ENCODE data around the gene PDZD2.

The PDZD2 gene

DNA sequence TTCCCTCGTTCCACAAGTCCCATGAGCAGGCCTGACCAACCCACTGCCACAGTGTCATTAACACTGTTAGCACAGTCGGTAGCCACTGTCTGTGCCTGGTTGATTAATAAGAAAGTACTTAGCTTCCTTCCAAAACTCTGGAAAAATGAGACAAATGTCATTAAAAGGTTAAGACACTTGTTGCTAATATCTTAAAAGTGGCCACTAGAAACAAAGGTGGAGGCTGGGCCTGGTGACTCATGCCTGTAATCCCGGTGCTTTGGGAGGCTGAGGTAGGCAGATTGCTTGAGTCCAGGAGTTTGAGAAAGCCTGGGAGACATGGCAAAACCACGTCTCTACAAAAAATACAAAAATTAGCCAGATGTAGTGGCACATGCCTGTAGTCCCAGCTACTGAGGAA lies 194.0 kb downstream of the PDZD2 start:
- DNase-seq: no peak

DNA sequence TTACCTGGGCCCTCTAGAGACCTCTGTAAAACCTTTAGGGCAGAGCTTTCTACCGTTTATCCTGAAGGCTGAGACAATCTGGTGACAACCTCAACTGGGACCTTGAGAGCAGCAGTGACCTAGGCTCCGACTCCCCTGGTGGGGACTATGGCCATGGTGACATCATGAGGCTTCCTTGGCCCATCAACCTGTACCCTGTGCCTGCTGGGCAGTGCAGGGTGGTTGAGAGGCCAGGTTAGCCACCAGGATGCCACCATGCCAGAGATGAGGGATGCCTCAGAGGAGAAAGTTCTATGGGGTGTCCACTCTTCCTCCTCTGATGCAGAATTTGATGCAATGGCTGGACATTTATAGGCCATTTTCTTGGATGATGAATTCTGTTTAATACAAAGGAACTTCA lies 194.8 kb downstream of the PDZD2 start:
- no peak for DNase-seq

DNA sequence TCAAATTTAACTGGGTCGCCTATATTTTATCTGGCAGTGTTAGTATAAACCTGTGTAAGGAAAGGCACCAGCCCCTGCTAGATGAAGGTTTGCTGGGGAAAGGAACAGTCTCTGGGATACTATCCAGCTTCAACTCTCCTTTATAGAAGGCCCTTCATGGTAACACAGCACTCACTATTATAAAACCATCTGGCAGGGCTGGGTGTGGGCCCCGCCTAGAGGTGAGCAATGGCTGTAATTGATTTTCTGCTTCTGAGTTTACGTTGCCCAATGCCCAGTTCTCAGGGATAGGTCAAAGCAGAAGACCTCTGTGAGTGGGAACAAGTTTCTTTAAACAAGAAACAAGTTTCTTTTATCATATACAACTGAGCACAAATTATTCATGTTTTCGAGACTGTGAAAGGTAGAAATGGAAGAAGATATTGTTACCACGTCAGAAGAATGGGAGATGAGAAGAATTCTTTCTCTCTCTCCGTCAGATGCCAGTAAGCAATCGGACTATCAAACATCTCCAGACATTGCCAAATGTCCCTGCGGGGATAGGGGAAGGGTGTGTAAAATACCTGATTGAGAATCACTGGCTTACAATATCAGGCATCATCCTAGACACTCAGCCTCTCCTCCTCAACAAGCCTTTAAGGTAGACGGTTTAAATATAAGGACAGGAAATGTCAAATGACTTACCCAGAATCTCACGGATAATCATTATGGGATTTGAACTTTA lies 205.9 kb downstream of the PDZD2 start:
- DNase-seq: no peak

DNA sequence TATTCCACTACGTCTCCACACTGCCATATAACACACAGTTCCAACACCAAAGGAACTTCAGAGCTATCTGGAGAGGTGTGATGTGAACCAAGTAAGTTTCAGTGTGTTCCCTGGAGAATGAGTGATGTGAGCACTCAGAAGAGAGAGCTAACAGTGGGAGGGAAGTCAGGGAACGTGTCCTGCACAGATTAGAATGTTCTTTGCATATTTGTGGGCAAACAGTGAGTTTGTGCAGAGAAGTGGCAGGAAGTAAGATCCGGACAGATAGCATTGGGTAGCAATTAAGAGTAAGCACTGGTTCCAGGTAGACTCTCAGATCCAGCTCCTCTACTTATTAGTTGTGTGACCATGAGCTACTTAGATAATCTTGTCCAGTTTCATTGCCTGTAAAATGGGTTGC lies 206.4 kb downstream of the PDZD2 start:
- DNase-seq: no peak

DNA sequence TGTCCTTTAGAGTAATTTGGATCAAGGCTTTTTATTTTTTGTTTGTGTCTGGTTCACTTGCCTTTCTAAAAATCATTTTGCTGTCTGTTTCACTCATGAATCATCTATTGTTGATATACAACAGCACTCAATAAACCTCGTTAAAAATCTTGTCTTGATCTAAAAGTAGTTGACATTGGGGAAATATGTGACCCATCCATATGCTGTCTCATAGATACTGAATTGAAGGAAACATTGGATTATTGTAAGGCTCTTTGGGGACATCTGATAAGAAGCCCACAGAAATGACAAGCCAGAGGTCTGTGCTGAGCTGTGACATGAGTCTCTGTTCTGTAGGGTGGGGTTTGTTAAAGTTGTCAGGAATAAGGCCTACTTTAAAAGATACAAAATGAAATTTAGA lies 208.0 kb downstream of the PDZD2 start:
- DNase-seq: no peak

DNA sequence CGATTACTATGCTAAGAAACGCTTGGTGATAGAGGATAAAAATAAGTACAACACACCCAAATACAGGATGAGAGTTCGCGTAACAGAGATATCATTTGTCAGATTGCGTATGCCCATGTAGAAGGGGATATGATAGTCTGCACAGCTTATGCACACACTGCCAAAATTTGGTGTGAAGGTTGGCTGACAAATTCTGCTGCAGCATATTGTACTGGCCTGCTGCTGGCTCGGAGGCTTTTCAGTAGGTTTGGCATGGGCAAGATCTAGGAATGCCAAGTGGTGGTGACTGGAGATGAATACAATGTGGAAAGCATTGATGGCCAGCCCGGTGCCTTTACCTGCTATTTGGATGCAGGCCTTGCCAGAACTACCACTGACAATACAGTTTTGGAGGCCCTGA lies 208.4 kb downstream of the PDZD2 start:
- no peak for DNase-seq

DNA sequence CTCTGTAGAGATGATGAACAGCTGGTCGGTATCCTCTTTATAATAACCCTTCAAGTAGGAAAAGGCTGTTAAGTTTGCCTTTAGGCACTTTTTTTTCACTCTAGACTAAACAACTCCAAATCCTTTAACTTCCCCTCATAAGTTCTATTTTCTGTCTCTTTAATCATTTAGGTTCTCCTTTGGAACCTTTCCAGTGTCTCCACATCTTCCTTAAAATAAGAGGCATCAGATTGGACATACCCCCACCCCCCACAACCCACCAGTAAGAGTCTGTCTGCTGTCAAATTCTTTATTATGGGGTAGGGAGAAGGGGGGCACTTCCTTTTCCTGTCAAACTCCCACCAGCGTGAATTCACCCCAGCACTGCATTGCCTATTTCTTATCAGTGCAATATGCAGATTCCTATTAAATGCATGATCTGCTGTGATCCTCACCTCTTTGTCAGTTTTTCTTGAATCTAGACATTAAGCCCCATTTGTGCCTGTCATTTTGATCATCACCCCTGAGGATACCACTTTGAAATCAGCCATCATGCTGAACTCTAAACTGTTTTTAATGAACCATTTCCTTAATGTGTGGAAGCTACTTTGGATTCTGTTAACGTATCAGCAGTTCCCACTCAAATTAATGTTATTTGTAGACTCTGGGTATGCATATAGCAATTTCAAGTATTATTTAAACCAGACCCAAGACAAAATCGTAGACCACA lies 212.2 kb downstream of the PDZD2 start:
- DNase-seq: no peak

DNA sequence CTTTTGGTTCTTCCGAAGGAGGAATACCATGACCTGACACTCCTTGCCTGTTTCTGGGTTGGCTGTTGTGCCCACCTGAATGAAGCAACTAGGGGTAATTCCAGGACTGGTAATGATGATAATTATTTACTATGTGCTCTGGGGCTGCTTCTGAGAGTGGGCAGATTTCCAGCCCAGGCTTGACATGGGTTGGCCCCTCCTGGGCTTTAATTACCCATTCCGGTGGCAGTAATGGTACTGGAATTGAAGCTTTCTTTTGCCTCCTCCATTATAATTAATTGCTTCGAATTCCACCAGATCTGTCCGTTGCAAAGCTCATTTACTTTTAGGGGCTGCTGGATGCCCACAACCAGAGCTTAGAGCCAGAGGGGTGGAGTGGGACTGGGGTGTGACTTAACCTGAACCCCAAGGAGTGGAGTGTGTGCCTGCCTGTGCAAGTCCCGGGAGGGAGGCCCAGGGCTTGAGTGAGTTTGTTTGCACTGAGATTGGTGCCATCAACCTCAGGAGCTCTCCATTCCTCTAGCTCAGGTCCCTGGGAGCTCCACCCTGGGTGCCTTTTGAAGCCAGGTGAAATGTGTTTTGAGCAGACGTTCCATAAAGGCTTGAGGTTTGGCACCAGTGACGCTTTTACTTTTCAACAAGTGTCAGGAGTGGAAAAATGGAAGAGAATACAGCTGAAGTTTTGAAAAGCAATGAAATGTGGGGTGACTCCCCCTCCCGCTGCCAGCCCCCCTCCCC lies 214.6 kb downstream of the PDZD2 start:
- DNase-seq: no peak

DNA sequence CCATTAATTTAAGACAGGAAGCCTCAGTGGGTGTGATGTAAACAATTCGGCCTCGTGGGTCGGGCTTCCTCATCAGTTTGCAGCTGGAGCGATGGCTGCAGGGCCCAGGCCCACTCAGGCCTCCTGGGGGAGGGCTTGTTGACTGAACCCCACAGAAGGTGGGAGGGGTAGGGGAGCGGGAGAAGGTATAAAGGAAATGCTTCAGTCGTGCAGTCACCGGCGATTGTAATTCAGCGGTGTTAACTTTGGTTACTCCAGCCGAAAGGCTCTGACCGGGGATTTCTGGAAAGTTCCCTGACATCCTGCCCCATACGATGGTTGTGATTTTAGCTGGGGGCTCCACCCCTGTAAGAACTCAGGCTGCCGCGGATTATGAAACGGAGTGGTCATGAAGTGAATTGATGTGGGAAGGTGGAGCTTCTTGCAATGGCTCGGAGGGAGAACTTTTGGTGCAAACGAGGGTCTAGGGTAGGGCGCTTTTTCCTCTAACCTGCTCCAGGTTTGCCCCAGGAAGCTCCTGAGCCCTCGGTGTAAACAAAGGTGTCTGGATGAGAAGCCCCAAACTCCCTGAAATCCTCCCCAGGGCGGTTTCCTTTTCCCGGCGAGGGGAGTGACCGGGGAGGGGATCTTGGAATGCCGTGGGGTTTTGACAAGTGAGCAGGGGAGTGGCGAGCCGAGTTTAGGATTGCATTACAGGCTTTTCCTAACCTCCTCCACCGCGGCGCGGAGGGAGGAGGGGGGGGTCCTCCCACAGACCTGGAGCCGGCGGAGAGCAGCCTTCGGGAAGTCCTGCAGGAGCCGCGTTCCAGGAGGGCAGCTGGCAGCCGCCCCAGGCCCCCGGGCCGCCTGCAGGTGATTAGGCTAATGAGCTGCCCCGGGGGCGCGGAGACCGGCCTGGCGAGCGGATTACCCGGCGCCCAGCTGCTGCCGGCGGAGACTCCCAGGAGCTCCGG lies 215.5 kb downstream of the PDZD2 start:
- no peak for DNase-seq

DNA sequence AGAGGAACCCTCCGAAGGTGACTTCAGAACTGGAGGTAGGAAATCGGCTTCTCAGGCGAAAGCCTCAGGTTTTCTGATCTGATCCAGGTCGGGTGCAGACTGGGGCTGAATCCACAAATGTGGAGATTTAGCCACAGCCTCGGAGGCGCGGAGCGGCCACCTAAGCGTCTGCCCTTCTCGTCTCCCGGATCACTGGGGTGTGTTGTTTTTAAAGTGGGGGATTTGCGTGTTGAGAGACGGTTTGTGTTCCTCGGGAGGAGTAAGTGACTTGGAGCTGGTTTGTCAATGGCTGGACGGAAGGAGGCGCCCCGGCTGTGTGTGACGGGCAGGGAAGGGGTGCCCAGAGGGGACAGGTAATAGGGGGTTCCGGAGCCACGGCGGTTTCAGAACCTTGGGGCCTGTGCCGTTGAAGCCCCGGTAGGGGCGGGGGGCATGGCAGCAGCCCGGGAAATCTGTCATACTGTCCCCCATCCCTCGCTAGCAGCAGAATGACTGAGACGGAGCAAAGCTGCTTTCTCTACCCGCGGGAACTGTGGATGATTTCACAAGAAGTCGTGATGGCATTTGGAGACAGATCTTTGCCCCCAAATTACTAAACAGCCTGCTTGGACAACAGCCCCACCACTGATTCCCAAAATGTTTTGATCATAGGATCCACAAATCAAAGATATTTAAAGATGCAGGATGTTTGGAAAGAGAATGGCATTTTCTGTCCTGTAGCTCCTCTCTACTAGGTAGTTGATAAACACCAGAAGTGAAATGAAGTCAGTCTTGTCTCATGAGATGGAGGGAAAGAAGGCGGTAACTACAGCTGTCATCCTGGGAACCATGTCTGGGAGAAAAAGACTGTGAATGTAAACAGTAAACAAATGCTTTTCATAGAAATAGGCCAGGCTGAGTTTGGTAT lies 216.5 kb downstream of the PDZD2 start:
- DNase-seq: no peak

DNA sequence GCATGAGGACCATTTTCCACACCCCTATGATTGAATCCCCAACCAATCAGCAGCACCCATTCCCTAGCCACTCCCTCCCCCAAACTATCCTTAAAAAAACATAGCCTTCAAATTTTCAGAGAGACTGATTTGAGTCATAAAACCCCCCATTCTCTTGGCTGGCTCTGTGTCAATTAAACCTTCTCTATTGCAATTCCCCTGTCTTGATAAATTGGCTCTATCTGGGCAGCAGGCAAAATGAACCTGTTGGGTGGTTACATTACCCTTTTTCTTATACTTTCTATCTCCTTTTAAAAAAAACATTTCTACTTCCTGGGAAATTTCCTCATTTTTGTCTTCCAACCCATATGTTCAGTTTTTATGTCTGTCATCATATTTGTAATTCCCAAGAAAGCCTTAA lies 220.2 kb downstream of the PDZD2 start:
- DNase-seq: no peak

DNA sequence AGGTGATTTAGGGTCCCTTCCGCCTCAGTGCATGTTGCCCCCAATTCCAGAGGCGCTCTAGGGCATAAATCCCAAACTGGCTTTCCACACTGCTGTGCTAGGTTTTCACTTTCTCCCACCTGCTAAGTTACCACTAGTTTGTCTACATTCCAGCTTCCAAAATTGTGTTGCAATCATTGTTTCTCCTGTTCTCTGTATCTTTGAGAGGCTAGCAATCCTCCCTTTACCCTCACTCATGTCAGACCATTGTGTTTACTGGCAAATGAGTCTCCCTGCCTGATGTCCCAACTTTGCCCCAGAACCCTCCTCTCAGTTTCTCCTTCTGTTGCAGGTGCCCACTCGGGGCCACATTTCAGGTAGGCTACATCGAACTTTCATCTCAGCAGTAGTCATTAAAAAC lies 221.3 kb downstream of the PDZD2 start:
- DNase-seq: no peak

DNA sequence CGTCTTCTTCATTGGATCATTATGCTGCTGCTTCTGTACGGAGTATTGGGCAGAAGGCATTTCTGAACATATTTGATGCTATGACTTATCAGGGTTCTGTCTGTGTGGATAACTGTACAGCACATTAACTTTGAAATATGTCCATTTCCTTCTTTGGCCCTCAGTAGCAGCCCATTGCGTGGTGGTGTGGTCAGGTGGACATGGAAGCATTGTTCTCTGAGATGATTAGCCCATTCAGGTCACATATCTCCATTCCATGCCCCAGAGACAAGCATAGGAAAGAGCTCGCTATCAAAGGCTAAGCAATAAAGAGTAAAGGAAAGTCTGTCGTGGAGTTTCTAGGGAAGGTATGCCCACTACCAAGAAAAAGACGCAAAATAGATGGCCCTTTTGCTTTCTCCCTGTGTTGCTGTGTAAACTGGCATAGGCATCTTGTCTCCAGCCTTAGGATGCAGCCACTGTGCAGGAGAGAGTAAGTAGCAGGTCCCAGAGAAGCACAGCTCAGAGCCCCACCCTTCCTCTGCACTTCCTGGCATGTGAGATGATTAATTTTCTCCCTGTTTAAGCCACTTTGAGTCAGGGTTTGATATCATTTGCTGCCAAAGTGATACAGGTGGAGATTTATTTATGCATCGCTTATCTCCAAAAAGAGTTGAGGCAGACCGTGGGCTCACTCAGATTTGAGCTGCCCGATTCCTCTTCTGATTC lies 221.9 kb downstream of the PDZD2 start:
- no peak for DNase-seq

DNA sequence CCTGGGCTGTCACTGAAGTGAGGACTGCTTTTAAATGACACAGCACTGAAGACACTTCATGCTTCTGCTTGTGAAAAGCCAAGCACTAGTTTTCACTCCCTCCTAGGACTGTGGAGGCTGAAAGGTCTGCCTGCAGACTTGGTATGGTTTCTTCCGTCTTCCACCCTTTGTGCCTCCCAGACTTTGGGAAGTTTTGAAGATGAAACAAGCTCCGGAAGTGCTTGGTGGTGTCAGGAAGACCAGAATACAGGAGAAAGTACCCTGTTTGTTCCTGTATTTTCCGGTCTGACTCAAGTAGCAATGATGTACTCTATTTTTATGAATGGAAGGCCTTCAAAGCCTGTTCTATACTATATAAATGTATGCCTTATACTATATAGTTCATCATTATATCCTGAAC lies 222.7 kb downstream of the PDZD2 start:
- DNase-seq: no peak

DNA sequence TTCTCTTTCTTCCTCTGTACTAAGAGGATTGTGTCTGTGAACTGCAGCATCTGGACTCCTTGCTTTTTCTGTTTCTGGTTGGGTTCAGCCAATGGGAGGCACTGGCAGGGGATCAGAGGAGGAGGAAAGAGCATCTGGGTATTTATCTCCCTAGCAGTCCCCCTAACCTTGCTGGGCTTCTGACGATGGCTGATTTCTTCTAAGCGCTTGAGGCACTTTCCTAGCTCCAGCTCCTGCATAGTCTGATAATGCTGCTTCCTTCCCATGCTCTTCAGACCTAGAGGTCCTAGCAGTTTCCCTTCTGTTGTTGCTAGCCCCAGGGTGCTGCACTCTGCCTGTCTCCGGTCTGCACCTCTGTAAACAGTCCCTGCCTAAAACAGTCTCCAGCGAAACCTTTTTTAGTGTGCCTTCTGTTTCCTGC lies 225.1 kb downstream of the PDZD2 start:
- no peak for DNase-seq

DNA sequence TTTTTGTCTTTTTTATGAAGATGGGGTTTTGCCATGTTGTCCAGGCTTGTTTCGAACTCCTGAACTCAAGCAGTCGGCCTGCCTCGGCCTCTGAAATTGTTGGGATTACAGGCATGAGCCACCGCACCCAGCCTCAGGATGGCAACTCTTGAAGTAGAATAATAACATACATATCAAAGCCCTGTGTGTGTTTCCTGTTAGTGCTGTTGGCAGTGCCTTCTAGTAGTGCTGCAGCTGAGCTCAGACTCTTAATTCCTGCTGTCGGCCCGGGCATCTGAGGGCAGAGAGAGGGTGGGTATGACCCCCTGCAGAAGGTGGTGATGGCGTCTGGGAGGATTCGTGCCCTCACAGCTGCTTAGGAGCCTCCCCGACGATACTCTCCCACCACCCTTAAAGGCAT lies 227.2 kb downstream of the PDZD2 start:
- DNase-seq: no peak

DNA sequence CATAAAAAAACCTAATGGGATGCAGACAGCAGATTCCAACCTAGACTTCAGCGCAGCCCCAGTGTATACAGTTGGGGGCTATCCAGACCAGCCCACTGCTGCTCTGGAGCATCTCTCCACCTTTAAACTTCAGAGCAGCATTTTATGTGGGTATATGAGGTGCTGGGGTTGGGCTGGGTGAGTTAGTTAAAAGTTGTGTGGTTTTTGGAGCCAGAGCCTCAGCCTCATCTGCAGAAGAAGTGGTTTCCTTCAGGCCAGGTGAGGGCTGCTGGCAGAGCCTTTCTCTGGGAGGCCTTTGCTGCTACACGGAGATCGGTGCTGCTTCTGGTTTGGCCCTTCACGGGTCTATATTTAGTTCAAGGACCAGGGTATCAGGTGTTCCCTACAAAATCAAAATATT lies 228.3 kb downstream of the PDZD2 start:
- DNase-seq: no peak

DNA sequence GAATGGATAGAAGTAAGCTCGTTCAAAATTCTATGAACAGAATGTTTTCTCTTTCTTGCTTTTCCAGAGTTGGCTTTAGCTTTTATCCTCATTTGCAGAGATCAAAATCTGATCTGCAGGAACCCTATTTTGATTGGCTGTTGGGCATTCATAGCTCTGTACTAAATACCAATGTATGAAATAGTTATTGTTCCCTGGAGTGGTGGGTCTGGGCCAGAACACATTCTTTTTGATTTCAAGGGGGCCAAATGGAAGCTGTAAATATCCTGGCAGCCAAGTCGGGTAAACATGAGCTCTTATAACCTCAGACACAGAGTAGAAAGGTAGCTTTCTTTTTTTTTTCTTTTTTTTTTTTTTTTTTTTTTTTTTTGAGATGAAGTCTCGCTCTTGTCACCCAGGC lies 241.5 kb downstream of the PDZD2 start:
- no peak for DNase-seq

DNA sequence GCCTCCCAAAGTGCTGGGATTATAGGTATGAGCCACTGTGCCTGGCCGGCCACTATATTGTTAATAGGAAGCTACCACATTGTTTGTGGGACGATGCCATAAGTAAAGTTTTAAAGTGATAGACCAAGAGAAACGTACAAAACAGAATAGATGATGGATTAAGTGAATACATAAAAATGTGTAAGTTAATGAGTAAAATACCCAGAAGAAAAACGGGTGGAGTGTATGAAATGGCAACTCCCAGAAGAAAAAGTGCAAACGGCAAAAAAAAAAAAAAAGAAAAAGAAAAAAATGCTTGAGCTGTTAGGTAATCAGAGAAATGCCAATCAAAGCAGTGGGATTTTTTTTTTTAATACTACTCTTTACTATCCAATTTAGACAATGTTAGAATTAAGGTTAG lies 246.0 kb downstream of the PDZD2 start:
- DNase-seq: no peak

DNA sequence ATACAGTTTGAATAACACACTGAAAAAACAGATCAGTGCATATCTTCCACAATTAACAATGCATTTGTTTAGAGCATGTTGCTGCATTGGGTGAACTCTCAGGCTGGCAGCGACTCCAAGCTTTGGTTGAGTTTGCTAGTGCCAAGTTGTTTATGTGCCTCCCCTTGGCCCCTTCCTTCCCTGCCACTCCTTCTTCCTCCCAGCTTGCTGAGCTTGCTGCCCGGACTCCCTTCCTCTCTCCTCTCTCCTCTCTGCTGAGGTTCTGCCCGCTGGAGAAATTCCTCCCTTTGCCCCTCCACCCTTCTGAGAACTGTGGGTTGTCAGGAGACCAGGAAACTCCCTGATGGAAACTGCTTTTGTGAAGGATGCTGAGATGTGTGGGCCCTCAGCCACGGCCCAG lies 247.3 kb downstream of the PDZD2 start:
- no peak for DNase-seq

DNA sequence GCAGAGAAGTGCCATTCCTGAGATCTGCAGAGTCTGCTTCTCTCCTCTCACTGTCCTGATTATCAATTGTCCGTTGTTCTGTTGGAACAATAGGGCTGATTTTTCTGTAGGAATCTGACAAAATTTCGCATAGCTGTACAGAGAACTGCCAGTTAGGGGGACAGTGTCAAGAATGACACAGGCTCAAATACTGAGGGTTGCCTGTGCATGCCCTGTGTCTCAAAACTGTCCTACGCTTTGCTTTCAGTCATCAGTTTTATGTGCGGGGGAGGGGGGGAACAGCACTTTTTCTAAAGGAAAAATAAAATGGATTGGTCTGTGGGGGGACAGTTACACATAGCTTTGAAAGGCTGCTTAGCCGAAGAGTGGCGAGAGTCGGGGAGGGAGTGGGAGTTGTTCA lies 248.6 kb downstream of the PDZD2 start:
- DNase-seq: no peak
